Stimulated activated CD4-positive, alpha-beta T cell treated with anti-CD3 and anti-CD28 coated beads, TNF-alpha, amount 100 ng/mL, for 24 hours (primary cell): ENCODE data around the gene ADAMTS12.

Experiments
- DNase-seq, 3 experiments: peaks; one replicate each; pipeline ENCODE4 v3.0.0-alpha.2; 2020; ENCODE audit warnings: low read depth in 3 of 3

Gene ADAMTS12

GRCh38 chr5:33713136-33713765 lies 178.5 kb downstream of the ADAMTS12 start:
- DNase-seq: no peak

DNA sequence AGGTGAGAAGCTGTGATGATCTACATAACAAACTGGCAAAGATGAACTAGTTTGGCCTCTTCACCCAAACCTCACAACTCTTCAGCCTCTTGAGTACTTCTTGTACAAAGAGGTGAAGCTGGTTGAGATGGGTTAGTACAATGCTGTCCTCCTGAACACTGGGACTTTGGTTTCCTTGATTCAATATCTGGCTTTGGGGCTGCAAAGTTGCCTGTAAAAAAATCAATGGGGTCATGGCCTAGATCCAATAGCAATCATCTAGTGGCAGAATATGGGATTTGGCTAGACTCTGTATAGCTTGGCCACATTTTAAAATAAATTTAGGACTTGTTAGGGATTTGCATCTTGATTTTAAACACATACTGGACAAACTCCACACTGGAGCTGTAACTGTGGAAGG lies 179.1 kb downstream of the ADAMTS12 start:
- no peak for DNase-seq

GRCh38 chr5:33711094-33711679 lies 180.6 kb downstream of the ADAMTS12 start:
- DNase-seq: no peak

- DNase-seq: no peak
Measured at GRCh38 chr5:33702867-33703266, 188.9 kb downstream of the ADAMTS12 start.

DNA sequence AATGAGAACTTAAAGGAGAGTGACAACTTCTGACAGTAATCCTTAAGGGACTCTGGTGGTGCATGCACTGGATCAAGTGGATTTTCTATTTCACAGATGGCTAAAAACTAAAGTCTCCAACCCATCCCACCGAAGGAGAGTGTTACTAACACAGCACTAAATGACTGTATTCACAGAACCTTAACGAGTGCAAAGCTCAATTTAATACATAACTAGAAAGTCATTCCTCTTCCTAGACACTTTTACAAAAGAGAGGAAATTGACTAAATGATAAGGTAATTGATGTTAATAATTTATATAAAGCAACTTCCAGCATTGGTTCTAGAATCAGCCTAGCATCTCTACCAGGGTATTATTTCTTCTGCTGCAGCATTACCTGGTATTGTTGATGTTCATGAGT lies 189.8 kb downstream of the ADAMTS12 start:
- no peak for DNase-seq

- no peak for DNase-seq
Measured at GRCh38 chr5:33701251-33701650, 190.5 kb downstream of the ADAMTS12 start.

DNA sequence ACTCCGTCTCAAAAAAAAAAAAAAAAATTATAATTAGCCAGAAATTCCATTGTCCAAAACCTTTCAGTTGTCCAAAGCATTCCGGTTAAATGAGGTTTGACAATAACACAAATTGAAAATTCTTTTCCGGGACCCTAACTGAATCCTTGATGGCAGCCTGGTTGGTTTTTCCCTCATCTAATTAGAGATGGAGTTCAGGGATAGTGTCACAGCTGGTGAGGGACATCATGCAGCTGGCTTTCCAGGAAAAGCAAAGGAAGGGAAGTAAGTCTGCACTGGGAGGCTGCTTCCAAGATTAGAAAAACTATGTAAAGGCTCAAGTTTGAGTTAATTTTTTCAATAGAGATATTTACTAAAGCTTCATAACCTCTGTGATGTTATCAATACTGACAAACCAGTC lies 195.4 kb downstream of the ADAMTS12 start:
- DNase-seq: no peak

- no peak for DNase-seq
Measured at GRCh38 chr5:33692980-33693379, 198.8 kb downstream of the ADAMTS12 start.

GRCh38 chr5:33691856-33692255 lies 199.9 kb downstream of the ADAMTS12 start:
- no peak for DNase-seq

DNA sequence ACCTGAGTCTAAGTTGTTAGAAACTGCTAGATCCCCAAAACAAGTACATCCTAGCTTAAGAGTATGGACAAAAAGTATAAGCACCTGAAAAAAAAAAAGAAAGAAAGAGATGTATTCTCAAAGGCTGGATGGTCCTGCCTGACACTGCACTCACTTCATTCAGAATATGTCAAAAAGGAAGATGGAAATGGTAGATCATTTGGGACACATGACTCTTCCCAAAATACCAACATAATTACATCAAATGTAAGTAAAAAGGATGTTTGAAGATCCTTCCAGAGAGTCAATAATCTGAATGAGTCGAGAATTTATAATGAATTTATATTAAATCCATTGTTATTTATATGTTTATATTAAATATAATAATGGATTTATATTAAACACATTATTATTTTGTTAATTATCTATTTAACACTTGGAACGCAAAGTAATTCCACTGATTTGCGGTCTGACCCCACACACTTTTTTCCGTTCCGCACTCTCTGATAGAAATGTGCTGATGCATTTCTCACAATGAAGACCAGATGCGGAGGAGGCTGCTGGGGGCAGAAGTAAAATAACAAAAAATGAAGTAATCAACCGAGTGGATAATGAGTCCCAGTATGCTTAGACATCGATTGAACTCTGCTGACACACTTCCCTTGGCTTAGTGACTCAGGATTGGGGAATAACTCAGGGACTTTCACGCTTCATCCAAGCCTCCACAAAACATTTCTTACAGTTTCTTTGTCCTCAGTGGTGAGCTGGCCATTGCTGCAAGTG lies 201.2 kb downstream of the ADAMTS12 start:
- no peak for DNase-seq

- DNase-seq: no peak
Measured at GRCh38 chr5:33688526-33688925, 203.3 kb downstream of the ADAMTS12 start.

GRCh38 chr5:33688066-33688465 lies 203.7 kb downstream of the ADAMTS12 start:
- DNase-seq: no peak

DNA sequence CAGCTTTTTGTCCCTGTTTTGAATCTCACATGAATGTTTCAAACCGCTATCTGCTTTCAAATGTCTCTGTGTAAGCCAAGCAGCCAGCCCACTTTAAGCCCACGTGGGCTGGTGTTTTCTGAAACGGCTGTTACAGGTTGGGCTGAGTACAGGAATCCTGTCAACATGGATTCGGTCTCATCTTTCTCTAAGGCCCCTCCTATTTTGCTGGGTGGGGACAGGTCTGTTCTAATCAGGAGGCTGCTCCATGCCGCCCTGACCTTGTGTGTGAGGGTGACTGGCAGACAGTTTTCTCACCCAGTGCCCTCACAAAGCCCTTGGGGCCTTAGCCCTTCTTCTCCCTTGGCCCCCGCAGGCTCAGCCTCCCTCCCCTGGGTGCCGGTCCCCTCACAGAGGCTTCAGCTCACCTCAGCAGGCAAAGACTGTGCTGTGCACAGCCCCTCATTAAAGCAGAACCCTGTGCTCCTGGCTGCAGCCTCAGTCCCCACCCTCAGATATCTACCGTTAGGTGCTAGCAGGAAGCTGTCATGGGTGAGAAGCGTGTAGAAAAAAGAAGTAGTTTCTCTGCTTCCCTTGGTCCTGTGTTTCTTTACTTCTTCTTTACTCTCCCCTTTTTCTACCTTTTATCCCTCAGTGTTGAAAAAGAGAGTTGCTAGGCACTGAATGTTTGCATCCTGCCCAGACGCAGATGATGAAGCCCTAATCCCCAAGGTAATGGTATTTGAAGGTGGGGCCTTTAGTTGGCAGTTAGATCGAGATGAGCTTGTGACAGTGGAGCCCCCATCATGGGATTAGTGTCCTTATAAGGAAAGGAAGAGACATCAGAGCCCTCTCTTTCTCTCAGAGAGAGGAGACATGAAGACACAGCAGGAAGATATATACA lies 205.7 kb downstream of the ADAMTS12 start:
- no peak for DNase-seq

DNA sequence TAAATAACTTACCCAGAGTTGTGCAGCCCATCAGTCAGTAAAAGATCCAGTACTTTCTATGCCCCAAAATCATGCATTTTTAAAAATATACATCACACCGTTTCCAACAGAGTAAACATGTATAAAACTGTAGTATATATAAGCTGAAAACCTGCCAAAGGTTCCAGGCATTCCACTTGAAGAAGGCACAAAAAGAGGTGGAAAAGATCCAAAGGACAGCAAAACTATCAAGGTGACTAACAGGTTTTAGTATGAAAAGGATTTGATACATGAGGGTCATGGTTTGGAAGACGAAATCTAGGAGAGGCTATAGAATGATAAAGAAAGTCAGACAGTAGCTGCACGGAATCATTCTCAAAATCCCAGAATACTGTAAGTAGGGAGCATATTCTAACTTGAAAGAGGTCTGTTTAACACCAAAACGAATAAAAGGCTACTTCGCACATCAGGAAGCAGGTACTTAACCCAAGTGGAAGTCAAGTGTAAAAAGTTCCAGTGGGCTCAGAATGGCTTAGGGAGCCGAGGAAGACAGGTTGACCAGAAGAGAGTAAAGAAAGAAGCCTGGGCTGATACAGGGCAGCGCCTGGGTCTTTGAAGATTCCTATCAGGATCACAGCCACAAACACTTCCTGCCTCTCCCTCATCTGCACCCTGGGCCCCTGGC lies 207.2 kb downstream of the ADAMTS12 start:
- no peak for DNase-seq

- no peak for DNase-seq
Measured at GRCh38 chr5:33679791-33680190, 212.0 kb downstream of the ADAMTS12 start.

GRCh38 chr5:33675958-33676464 lies 215.8 kb downstream of the ADAMTS12 start:
- no peak for DNase-seq

DNA sequence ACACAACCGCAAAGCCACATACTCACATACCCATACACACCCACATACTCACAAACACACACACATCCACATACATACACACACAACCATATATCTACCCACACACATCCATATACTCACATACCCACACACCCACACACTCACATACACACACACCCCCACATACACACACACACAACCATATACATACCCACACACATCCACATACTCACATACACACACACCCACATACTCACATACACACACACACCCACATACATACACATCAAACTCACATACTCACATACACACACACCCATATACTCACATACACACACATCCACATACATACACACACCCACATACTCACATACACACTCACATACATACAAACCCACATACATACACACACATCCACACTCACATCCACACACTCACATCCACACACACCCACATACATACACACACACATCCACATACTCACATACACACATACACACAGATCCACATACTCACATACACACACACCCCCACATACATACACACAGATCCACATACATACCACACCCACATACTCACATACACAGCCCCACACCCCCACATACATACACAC lies 220.0 kb downstream of the ADAMTS12 start:
- DNase-seq: no peak

GRCh38 chr5:33662722-33663427 lies 228.9 kb downstream of the ADAMTS12 start:
- no peak for DNase-seq

- no peak for DNase-seq
Measured at GRCh38 chr5:33659526-33660169, 232.1 kb downstream of the ADAMTS12 start.
